Liver (tissue), 9 donors: Measurements from ENCODE around the gene TNFRSF8. TPM values are rescaled to one million over a fixed set of nuclear protein-coding genes. Genes with fewer than 3 reads are reported as not detected.

Experiments used
- DNase-seq: peaks from one replicate; pipeline ENCODE4 v3.0.0-alpha.2; 2017; ENCODE audit warnings: low spot score
- H3K27ac ChIP-seq, 2 donors: one replicate each; pipeline ENCODE4 v1.7.0; 2013; ENCODE audit warnings: inconsistent platforms in 2 of 2, low read length in 2 of 2, control low read depth in 1 of 2, low read depth in 1 of 2, mild to moderate bottlenecking in 1 of 2
- H3K27me3 ChIP-seq, 4 donors: one replicate each; pipeline versions ENCODE4 v1.6.1 to v1.7.0; 2013; ENCODE audit warnings: low read length in 3 of 4, inconsistent platforms in 1 of 4, mild to moderate bottlenecking in 1 of 4, moderate library complexity in 1 of 4; ENCODE audit not compliant: control insufficient read depth in 4 of 4, insufficient read depth in 4 of 4
- H3K36me3 ChIP-seq, 4 donors: one replicate each; pipeline versions ENCODE4 v1.6.1 to v1.7.0; 2013; ENCODE audit warnings: low read length in 3 of 4, mild to moderate bottlenecking in 3 of 4, low read depth in 1 of 4, moderate library complexity in 1 of 4; ENCODE audit not compliant: control insufficient read depth in 4 of 4, insufficient read depth in 3 of 4
- H3K4me1 ChIP-seq, 4 donors: one replicate each; pipeline versions ENCODE4 v1.6.1 to v1.7.0; 2013; ENCODE audit warnings: low read length in 3 of 4, mild to moderate bottlenecking in 3 of 4, moderate library complexity in 1 of 4; ENCODE audit not compliant: control insufficient read depth in 4 of 4, insufficient read depth in 4 of 4
- H3K4me3 ChIP-seq, 3 donors: one replicate each; pipeline versions ENCODE4 v1.6.1 to v1.7.0; 2013; ENCODE audit warnings: low read length in 3 of 3, control low read depth in 1 of 3, low read depth in 1 of 3, mild to moderate bottlenecking in 1 of 3
- H3K9ac ChIP-seq, 2 donors: one replicate each; pipeline ENCODE4 v1.7.0; 2013; ENCODE audit warnings: low read length in 2 of 2, mild to moderate bottlenecking in 2 of 2, moderate library complexity in 2 of 2, control low read depth in 1 of 2, low read depth in 1 of 2
- H3K9me3 ChIP-seq, 4 donors: one replicate each; pipeline versions ENCODE4 v1.6.1 to v1.7.0; 2013; ENCODE audit warnings: low read length in 3 of 4; ENCODE audit not compliant: control insufficient read depth in 4 of 4
- ATF3 ChIP-seq: IDR thresholded peaks from 2 replicates; pipeline ENCODE4 v1.6.1; 2016; ENCODE audit warnings: antibody characterized with exemption
- CTCF ChIP-seq: fragments of 150-350 bp; IDR thresholded peaks from 2 replicates; pipeline ENCODE4 v1.5.1; 2017; ENCODE audit warnings: improper control_type of control experiment, low read depth, low read length; ENCODE audit not compliant: missing input control
- EGR1 ChIP-seq, 2 donors: IDR thresholded peaks; 2 replicates each; pipeline ENCODE4 v1.6.1; 2016 to 2018; ENCODE audit warnings: antibody characterized with exemption in 2 of 2, low read depth in 2 of 2
- FOXA2 ChIP-seq: IDR thresholded peaks from 2 replicates; pipeline ENCODE4 v1.6.1; 2016; ENCODE audit warnings: antibody characterized with exemption
- HNF4A ChIP-seq, 2 donors: conservative IDR thresholded peaks; 2 replicates each; pipeline ENCODE4 v1.6.1; 2016; ENCODE audit warnings: antibody characterized with exemption in 2 of 2, mild to moderate bottlenecking in 2 of 2
- JUND ChIP-seq, 2 donors: IDR thresholded peaks; 2 replicates each; pipeline ENCODE4 v1.6.1; 2016; ENCODE audit warnings: antibody characterized with exemption in 2 of 2
- REST ChIP-seq: IDR thresholded peaks from 2 replicates; pipeline ENCODE4 v1.6.1; 2016; ENCODE audit warnings: antibody characterized with exemption, mild to moderate bottlenecking
- RXRA ChIP-seq, 2 donors: IDR thresholded peaks; 2 replicates each; pipeline ENCODE4 v1.6.1; 2017 to 2018; ENCODE audit warnings: antibody characterized with exemption in 2 of 2, mild to moderate bottlenecking in 1 of 2
- SP1 ChIP-seq: IDR thresholded peaks from 2 replicates; pipeline ENCODE4 v1.6.1; 2018; ENCODE audit warnings: antibody characterized with exemption, mild to moderate bottlenecking
- TAF1 ChIP-seq: conservative IDR thresholded peaks from 2 replicates; pipeline ENCODE4 v1.6.1; 2016; ENCODE audit warnings: antibody characterized with exemption, mild to moderate bottlenecking
- YY1 ChIP-seq: IDR thresholded peaks from 2 replicates; pipeline ENCODE4 v1.6.1; 2016; ENCODE audit warnings: antibody characterized with exemption, mild to moderate bottlenecking
- ZBTB33 ChIP-seq: IDR thresholded peaks from 2 replicates; pipeline ENCODE4 v1.6.1; 2016; ENCODE audit warnings: antibody characterized with exemption
- WGBS: extraction: QIAGEN DNeasy Blood & Tissue Kit; methylation state at CpG from one replicate; pipeline ENCODE4 v1.1.7; 2013; 5-methylcytosine and 5-hydroxymethylcytosine counted together
- polyA plus RNA-seq, 2 donors: library from polyadenylated mRNA; stranded (reverse) in 1 of 2; unstranded in 1 of 2; fragments of 200-250 nt in 1 of 2; fragments of >200 nt in 1 of 2; fragmentation: Nextera tagmentation in 1 of 2; extraction: Ambion mirVana in 1 of 2; gene quantifications; one replicate each; pipeline versions ENCODE4 v1.2.1 to v1.2.3, GENCODE V29; 2013 to 2015
- total RNA-seq, 2 donors: library from RNA; depleted of rRNA; stranded (reverse); fragments of >200 nt; gene quantifications; one replicate each; pipeline ENCODE4 v1.2.3, GENCODE V29; 2014
- donor health status: healthy.
- donor health status: healthy.
- donor health status: healthy.
- donor health status: healthy.
- donor health status: healthy.

TNFRSF8 gene
- total and polyA plus RNA-seq, 4 donors, result 0.08 to 0.19 (median 0.12) TPM

GRCh38 chr1:12161662-12162458 is 98.8 kb downstream of the TNFRSF8 start (continued):
- TF ChIP-seq JUND (IDR thresholded peaks at IDR 0.05) (peak; percentile 99), CTCF (no peak), RXRA (IDR thresholded peaks at IDR 0.05) (peak; percentile 7 to 50), SP1 (peak; percentile 72), ZBTB33 (no peak), EGR1 (IDR thresholded peaks at IDR 0.05; ENCODE audit: low read depth in 2 of 2) (no peak)

- no peak for TF ChIP-seq EGR1 (IDR thresholded peaks at IDR 0.05; ENCODE audit: low read depth in 2 of 2)
- no peak for TF ChIP-seq ATF3
- TF ChIP-seq FOXA2, result no peak
- TF ChIP-seq YY1, result no peak
- TF ChIP-seq REST, result no peak
- TF ChIP-seq TAF1, result no peak
- no peak for TF ChIP-seq ZBTB33
- TF ChIP-seq HNF4A (conservative IDR thresholded peaks at IDR 0.05), result no peak
Observed at GRCh38 chr1:12162459-12163137, 99.5 kb downstream of the TNFRSF8 start.

More at GRCh38 chr1:12162459-12163137, 99.5 kb downstream of the TNFRSF8 start:
- DNase-seq, result no peak
- H3K4me3 ChIP-seq, result no peak overlapping the region
- no peaks in the 10 kb centered on the region for H3K9me3 ChIP-seq
- no peaks in the 10 kb centered on the region for H3K27me3 ChIP-seq
- peak overlapping the region; percentile 24 to 37 for H3K27ac ChIP-seq
- 93% methylated on average over 11 of the region's 11 CpGs for WGBS
- no peak overlapping the region for H3K9ac ChIP-seq
- H3K36me3 ChIP-seq, result no peaks in the 10 kb centered on the region
- peaks cover 4 to 21% (median 13%) of the 10 kb centered on the region in 4 donors for H3K4me1 ChIP-seq
